A549 (cell line): ENCODE measurements around the gene NFX1. TPM values are rescaled to one million over a fixed set of nuclear protein-coding genes. Genes with fewer than 3 reads are reported as not detected.

Experiments used
- ATAC-seq, 2 experiments: fragments of 200-7000 bp in 1 of 2; fragments of >200 bp in 1 of 2; cut with Nextera tagmentation in 1 of 2; cut with Tn5 transposase in 1 of 2; 3 replicates each; pipeline versions ENCODE4 v1.8.0 to v1.9.1; 2018 to 2020; ENCODE audit warnings: mild to moderate bottlenecking in 1 of 2, moderate library complexity in 1 of 2
- CTCF ChIA-PET: fragments of 300-600 bp; sonication (Branson Sonifier 250); formaldehyde crosslinking; extraction: SDS; loops from one replicate; lab custom pipeline; 2021; ENCODE audit warnings: antibody characterized with exemption, inconsistent platforms; lab: Yijun Ruan, JAX
- POLR2A ChIA-PET: fragments of 350-600 bp; formaldehyde crosslinking; extraction: SDS; loops from one replicate; lab custom pipeline; 2021; ENCODE audit warnings: antibody characterized with exemption, inconsistent platforms; lab: Yijun Ruan, JAX
- DNase-seq, 2 experiments: peaks; one replicate each; pipeline versions ENCODE4 v3.0.0 to v3.0.0-alpha.2; 2011 to 2016; ENCODE audit warnings: low read depth in 1 of 2, low spot score in 1 of 2
- FAIRE-seq: peaks from 2 replicates; lab custom pipeline; 2011; peaks lifted over from hg19 to GRCh38; lab: Jason Lieb, UNC
- H3K27ac ChIP-seq, 2 experiments: fragments of >200 bp; sonication (Bioruptor Twin); formaldehyde crosslinking; 3 replicates each; pipeline ENCODE4 v1.5.1; 2016 to 2017
- H3K4me1 ChIP-seq: fragments of >200 bp; sonication (Bioruptor Twin); formaldehyde crosslinking; 3 replicates; pipeline ENCODE4 v1.6.1; 2016
- H3K4me2 ChIP-seq: fragments of >200 bp; sonication (Bioruptor Twin); formaldehyde crosslinking; 3 replicates; pipeline ENCODE4 v1.6.1; 2016
- H3K4me3 ChIP-seq: fragments of >200 bp; sonication (Bioruptor Twin); formaldehyde crosslinking; 3 replicates; pipeline ENCODE4 v1.5.1; 2016
- H3K9me3 ChIP-seq: fragments of >200 bp; sonication (Bioruptor Twin); formaldehyde crosslinking; 3 replicates; pipeline ENCODE4 v1.6.1; 2016
- BHLHE40 ChIP-seq: IDR thresholded peaks from 2 replicates; pipeline ENCODE4 v1.6.1; 2012; ENCODE audit warnings: low read depth, low read length, inconsistent platforms
- EHF ChIP-seq: fragments of 250-450 bp; sonication (Bioruptor Pico); IDR thresholded peaks from 2 replicates; pipeline ENCODE4 v1.5.0; 2020; ENCODE audit warnings: mild to moderate bottlenecking
- FOSB ChIP-seq: fragments of 250-450 bp; sonication (Bioruptor Pico); IDR thresholded peaks from 2 replicates; pipeline ENCODE4 v1.5.0; 2020; ENCODE audit warnings: mild to moderate bottlenecking, moderate library complexity
- FOSL2 ChIP-seq, 2 experiments: fragments of 450-650 bp in 1 of 2; fragments of >200 bp in 1 of 2; sonication (Bioruptor Twin) in 1 of 2; formaldehyde crosslinking; IDR thresholded peaks; 2 replicates each; pipeline versions ENCODE4 v1.5.0 to v1.6.1; 2016 to 2020; ENCODE audit warnings: mild to moderate bottlenecking in 1 of 2, moderate library complexity in 1 of 2
- FOXS1 ChIP-seq: fragments of 250-450 bp; sonication (Bioruptor Pico); IDR thresholded peaks from 2 replicates; pipeline ENCODE4 v1.5.0; 2020; ENCODE audit warnings: mild to moderate bottlenecking, moderate library complexity
- HOXA7 ChIP-seq: fragments of 250-450 bp; sonication (Bioruptor Pico); IDR thresholded peaks from 2 replicates; pipeline ENCODE4 v1.5.0; 2020; ENCODE audit warnings: mild to moderate bottlenecking, moderate library complexity
- HOXB5 ChIP-seq: fragments of 250-450 bp; sonication (Bioruptor Pico); IDR thresholded peaks from 2 replicates; pipeline ENCODE4 v1.5.0; 2020; ENCODE audit warnings: mild to moderate bottlenecking, moderate library complexity
- JUN ChIP-seq, 2 experiments: fragments of >200 bp; sonication (Bioruptor Twin); formaldehyde crosslinking; IDR thresholded peaks; 2 replicates in 1 of 2; 3 replicates in 1 of 2; pipeline ENCODE4 v1.6.1; 2016 to 2017
- KDM5A ChIP-seq: fragments of 200-600 bp; sonication (generic); IDR thresholded peaks from 2 replicates; pipeline ENCODE4 v1.6.1; 2016; ENCODE audit warnings: antibody characterized with exemption, mild to moderate bottlenecking
- MAFK ChIP-seq: fragments of 450-650 bp; IDR thresholded peaks from 2 replicates; pipeline ENCODE4 v1.6.1; 2014; ENCODE audit not compliant: partially characterized antibody
- PHF8 ChIP-seq: fragments of 200-600 bp; sonication (generic); IDR thresholded peaks from 2 replicates; pipeline ENCODE4 v1.6.1; 2016; ENCODE audit warnings: low read depth, mild to moderate bottlenecking, antibody characterized with exemption, moderate library complexity, borderline replicate concordance
- RAD21 ChIP-seq, 2 experiments: fragments of >200 bp in 1 of 2; sonication (Bioruptor Twin) in 1 of 2; formaldehyde crosslinking in 1 of 2; IDR thresholded peaks in 1 of 2; conservative IDR thresholded peaks in 1 of 2; 2 replicates in 1 of 2; 3 replicates in 1 of 2; pipeline ENCODE4 v1.6.1; 2012 to 2018; ENCODE audit warnings: inconsistent platforms in 1 of 2
- TP53 ChIP-seq: fragments of 250-450 bp; sonication (Bioruptor Pico); IDR thresholded peaks from 2 replicates; pipeline ENCODE4 v1.5.0; 2021; ENCODE audit warnings: mild to moderate bottlenecking, moderate library complexity
- ZSCAN20 ChIP-seq: fragments of 250-450 bp; sonication (Bioruptor Pico); IDR thresholded peaks from 2 replicates; pipeline ENCODE4 v1.8.0; 2022; ENCODE audit warnings: mild to moderate bottlenecking, moderate library complexity
- WGBS: methylation state at CpG from one replicate; pipeline ENCODE4 v1.1.6; 2017; ENCODE audit errors: missing lambda C conversion rate; 5-methylcytosine and 5-hydroxymethylcytosine counted together
- polyA plus RNA-seq, 4 experiments: library from polyadenylated mRNA; depleted of rRNA in 3 of 4; stranded (reverse); fragments of >200 nt; fragmentation: RNase III in 1 of 4; extraction: RNeasy Plus Mini Kit Qiagen cat#74134 plus additional on column Dnase treatment in 1 of 4; gene quantifications; 2 replicates in 3 of 4; 3 replicates in 1 of 4; pipeline ENCODE4 v1.2.3, GENCODE V29; 2011 to 2017
- TF ChIP-seq, protein P1 (sequence below): IDR thresholded peaks from 2 replicates; pipeline ENCODE4 v1.6.1; 2012
- TF ChIP-seq, protein P2 (sequence below): fragments of 200-600 bp; sonication (generic); IDR thresholded peaks from 2 replicates; pipeline ENCODE4 v1.6.1; 2016; ENCODE audit warnings: antibody characterized with exemption, mild to moderate bottlenecking, moderate library complexity
- TF ChIP-seq, protein P3 (sequence below): fragments of 250-450 bp; sonication (Bioruptor Pico); IDR thresholded peaks from 2 replicates; pipeline ENCODE4 v1.5.0; 2020; ENCODE audit warnings: low read depth, mild to moderate bottlenecking, moderate library complexity

The NFX1 gene
- polyA plus RNA-seq, 2 of the 4 experiments (the other 2 are of a cell fraction): 24.8 to 41.2 TPM

DNA sequence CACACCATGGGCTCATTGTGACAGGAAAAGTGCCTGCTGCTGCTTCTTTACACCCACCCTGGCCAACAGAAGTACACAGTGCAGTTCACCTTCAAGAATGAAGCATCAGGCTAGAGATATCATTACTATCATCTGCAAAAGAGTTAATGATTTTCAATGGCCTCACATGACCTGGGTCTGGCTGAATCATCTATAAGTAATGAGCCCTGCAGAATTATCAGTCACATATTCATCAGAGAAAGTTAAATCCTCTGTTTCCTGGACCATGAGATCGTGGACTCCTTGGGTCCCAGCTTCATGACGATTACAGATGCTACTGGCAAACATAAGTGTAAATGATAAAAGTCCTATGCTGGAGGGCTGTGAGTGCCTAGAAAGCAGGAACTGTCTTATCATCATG is 34.1 kb upstream of the NFX1 start:
- Histone ChIP-seq H3K27ac (peak overlapping the region in 1 of 2 experiments; percentile 12; a peak in 1 of 6 replicates), H3K4me1 (peaks cover 35% of the 10 kb centered on the region), H3K4me2 (peak overlapping the region; percentile 6; the same call in 1 of the 3 replicates), H3K9me3 (no peaks in the 10 kb centered on the region), H3K4me3 (no peak overlapping the region)
- FAIRE-seq: no peak
- ATAC-seq: no peak; a peak in 1 of 6 replicates
- ChIA-PET CTCF (no interaction called here), POLR2A (interaction anchor here (1.1 kb wide), 1 partner anchor 23 kb away, joined by 3 read pairs; no protein-coding TSS in a partner anchor)
- 28% methylated on average over 2 of the region's 2 CpGs for WGBS
- TF ChIP-seq MAFK (no peak), FOSB (CRISPR knock-in tag) (no peak), FOXS1 (CRISPR knock-in tag) (no peak), EHF (CRISPR knock-in tag) (no peak), PHF8 (no peak), HOXA7 (CRISPR knock-in tag) (no peak), FOSL2 (IDR thresholded peaks at IDR 0.05) (no peak), FOSL2 (CRISPR knock-in tag; IDR thresholded peaks at IDR 0.05) (no peak), ZSCAN20 (CRISPR knock-in tag) (no peak), BHLHE40 (no peak), JUN (IDR thresholded peaks at IDR 0.05) (no peak), KDM5A (no peak), TP53 (CRISPR knock-in tag) (no peak)
- TF ChIP-seq, protein P1, sequence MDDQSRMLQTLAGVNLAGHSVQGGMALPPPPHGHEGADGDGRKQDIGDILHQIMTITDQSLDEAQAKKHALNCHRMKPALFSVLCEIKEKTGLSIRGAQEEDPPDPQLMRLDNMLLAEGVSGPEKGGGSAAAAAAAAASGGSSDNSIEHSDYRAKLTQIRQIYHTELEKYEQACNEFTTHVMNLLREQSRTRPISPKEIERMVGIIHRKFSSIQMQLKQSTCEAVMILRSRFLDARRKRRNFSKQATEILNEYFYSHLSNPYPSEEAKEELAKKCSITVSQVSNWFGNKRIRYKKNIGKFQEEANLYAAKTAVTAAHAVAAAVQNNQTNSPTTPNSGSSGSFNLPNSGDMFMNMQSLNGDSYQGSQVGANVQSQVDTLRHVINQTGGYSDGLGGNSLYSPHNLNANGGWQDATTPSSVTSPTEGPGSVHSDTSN: no peak
- TF ChIP-seq, protein P2, sequence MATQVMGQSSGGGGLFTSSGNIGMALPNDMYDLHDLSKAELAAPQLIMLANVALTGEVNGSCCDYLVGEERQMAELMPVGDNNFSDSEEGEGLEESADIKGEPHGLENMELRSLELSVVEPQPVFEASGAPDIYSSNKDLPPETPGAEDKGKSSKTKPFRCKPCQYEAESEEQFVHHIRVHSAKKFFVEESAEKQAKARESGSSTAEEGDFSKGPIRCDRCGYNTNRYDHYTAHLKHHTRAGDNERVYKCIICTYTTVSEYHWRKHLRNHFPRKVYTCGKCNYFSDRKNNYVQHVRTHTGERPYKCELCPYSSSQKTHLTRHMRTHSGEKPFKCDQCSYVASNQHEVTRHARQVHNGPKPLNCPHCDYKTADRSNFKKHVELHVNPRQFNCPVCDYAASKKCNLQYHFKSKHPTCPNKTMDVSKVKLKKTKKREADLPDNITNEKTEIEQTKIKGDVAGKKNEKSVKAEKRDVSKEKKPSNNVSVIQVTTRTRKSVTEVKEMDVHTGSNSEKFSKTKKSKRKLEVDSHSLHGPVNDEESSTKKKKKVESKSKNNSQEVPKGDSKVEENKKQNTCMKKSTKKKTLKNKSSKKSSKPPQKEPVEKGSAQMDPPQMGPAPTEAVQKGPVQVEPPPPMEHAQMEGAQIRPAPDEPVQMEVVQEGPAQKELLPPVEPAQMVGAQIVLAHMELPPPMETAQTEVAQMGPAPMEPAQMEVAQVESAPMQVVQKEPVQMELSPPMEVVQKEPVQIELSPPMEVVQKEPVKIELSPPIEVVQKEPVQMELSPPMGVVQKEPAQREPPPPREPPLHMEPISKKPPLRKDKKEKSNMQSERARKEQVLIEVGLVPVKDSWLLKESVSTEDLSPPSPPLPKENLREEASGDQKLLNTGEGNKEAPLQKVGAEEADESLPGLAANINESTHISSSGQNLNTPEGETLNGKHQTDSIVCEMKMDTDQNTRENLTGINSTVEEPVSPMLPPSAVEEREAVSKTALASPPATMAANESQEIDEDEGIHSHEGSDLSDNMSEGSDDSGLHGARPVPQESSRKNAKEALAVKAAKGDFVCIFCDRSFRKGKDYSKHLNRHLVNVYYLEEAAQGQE: no peak
- DNase-seq: no peak

DNA sequence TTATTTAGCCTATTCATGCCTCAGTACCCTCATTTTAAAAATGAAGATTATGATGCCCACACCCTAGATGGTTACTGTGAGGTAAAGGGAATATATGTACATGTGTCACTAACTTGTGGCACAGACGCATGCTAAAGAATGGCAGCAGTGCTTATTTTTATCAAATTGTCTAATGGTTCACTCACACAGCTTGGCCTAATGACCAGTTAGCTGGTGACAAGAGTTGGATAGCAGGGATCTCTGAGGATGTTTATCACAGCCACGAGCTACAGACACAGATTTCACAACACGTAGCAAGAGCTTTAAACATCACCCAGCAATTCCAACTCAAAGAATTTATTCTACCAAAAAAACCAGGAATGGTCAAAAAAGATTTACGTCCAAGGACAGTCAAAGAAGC is 33.0 kb upstream of the NFX1 start:
- no peak for FAIRE-seq
- TF ChIP-seq HOXB5: no peak
- TF ChIP-seq, protein P2: no peak
- no peak for TF ChIP-seq RAD21 (conservative IDR thresholded peaks at IDR 0.05 in 1 of 2, IDR thresholded peaks at IDR 0.05 in 1 of 2)
- TF ChIP-seq HOXA7 (CRISPR knock-in tag): no peak
- TF ChIP-seq, protein P3, sequence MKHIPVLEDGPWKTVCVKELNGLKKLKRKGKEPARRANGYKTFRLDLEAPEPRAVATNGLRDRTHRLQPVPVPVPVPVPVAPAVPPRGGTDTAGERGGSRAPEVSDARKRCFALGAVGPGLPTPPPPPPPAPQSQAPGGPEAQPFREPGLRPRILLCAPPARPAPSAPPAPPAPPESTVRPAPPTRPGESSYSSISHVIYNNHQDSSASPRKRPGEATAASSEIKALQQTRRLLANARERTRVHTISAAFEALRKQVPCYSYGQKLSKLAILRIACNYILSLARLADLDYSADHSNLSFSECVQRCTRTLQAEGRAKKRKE (CRISPR knock-in tag): no peak
- ChIA-PET POLR2A (no interaction called here), CTCF (interaction anchor here (1.8 to 2.7 kb wide), 2 partner anchors 9 to 31 kb away, joined by 6 to 10 read pairs; no protein-coding TSS in a partner anchor)
- no peak overlapping the region for H3K27ac ChIP-seq
- no peaks in the 10 kb centered on the region for H3K9me3 ChIP-seq
- no peak for ATAC-seq
- DNase-seq: no peak
- no peak overlapping the region for H3K4me3 ChIP-seq
- H3K4me2 ChIP-seq: no peak overlapping the region
- WGBS: 84% methylated on average over 4 of the region's 4 CpGs
- peaks cover 45% of the 10 kb centered on the region for H3K4me1 ChIP-seq
